Stimulated activated CD8-positive, alpha-beta memory T cell treated with anti-CD3 and anti-CD28 coated beads, Interleukin-4, amount 100 ng/mL, for 24 hours (primary cell): ENCODE data around the gene LGALS13.
A peak's percentile ranks its signal among the peaks of the same experiment; 100 is the strongest.
"Not testable (repeated sequence)": the region's sequence is repeated elsewhere in the genome, so short reads cannot be mapped to it uniquely, and the experiment has no call there.

Experiments
- DNase-seq: peaks from one replicate; pipeline ENCODE4 v3.0.0-alpha.2; 2020; ENCODE audit warnings: low read depth

The LGALS13 gene

DNA sequence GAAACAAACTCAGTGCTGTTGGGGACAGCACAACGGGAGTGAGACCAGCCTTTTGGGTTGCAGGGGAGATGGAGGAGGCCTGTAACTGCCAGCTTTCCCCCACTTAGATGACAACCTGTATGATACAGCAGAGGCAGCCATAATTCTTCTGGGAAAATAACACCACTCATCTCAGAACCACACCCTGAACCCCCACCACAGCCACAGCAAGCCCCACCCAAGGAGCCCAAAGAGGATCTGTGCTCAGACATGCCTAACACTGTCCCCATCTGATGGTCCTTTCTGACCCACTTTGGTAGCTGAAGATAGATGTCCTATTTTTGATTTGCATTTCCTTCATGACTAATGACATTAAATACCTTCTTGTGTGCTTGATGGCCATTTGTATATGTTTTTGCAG lies 15.4 kb downstream of the LGALS13 start:
- no peak for DNase-seq

DNA sequence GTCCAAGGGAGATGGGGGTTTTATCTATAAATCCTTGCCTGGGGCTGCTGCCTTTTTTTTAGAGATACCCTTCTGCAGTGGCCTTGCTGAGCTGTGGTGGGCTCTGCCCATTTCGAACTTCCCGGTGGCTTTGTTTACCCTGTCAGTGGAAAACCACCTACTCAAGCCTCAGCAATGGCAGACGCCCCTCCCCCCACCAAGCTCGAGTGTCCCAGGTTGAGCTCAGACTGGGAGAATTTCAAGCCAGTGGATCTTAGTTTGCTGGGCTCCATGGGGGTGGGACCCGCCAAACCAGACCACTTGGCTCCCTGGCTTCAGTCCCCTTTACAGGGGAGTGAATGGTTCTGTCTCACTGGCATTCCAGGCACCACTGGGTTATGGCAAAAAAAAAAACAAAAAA lies 21.6 kb downstream of the LGALS13 start:
- no peak for DNase-seq

DNA sequence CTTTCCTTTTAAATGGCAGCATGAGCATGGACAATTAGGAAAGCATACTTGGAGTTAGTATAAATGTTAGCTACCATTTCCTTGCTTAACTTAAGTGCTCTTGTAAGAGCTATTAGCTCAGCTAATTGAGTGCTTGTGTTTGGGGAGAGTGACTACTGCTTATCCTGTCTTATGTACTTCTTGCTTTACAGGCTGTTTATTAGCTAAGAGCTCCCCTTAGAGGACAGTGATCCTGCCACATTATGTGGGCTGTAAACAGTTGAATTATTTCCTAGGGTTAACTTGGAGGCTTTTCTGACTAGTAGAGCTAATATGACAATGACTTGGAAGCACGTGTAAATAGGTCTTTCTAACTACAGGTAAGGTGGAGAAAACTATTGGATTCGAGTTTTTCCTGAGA lies 25.3 kb downstream of the LGALS13 start:
- not testable (repeated sequence) for DNase-seq

DNA sequence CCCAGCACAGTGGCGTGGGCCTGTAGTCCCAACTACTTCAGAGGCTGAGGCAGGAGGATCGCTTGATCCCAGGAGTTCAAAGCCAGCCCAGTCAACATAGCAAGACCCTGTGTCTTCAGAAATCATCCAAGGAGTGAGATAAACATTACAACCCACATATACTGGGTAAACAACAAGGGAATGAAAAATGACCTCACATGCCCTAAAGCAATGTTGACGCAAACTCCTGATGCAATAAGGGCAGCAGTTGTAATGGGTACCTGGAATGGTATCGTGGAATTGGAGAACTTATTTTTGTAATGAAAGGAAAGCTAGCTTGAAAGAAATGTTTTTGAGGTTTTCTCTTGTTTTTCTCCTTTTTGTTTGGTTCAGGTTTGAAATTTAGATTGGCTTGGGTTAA lies 28.9 kb downstream of the LGALS13 start:
- no peak for DNase-seq

DNA sequence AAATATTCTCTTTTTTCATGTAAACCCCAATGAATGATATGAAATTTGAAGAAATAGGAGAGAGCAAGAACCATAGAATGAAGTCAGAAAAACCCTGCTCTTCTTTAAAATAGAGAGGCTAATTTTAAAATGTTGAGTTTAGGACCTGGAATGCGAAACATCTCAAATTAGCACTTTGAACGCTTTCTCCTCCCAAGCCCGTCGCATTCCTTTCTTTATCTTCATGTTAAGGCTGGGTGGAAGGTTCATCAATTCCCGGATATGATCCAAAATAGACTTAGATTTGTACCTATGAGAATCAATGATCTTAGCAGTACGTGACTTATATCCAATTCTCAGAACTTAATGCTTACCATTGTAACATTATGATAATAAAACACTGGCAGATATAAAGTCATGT lies 29.3 kb downstream of the LGALS13 start:
- no peak for DNase-seq

DNA sequence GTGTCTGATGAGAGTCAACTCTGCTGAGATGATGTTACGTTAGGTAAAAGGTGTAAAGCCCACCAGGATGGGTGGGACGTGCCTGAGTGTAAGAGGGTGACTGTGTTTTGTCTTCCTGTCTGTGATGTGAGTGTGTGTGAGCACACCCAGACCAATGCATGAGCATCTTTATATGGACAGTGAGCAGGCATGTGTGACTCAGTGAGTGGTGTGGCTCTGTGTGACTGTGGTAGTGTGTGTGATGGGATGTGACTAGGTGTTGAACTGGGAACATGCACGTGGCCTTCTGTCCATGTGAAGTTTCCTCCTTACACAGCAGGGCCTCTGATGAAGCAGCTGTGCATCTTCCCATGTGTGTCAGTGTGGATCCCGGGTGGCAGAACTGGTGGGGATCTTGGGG lies 35.6 kb downstream of the LGALS13 start:
- DNase-seq, result no peak

DNA sequence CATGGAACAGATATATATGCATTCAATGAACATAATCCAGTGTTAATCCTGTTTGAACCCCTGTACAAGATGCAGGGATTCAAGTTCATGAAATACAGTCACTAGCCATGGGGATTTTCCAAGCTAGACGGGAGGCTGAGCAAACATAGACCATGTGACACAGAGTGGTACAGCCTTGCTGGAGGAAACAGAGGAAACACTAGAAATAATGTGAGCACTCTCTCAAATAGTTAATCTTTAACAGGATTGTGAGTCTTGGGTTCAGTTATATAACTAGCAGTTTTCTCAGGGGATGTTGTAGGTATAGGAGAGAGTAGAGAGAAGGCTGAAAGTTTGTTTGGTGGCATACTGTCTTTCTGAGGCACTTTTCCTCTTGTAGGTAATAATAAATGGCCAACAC lies 39.4 kb downstream of the LGALS13 start:
- DNase-seq, result no peak

DNA sequence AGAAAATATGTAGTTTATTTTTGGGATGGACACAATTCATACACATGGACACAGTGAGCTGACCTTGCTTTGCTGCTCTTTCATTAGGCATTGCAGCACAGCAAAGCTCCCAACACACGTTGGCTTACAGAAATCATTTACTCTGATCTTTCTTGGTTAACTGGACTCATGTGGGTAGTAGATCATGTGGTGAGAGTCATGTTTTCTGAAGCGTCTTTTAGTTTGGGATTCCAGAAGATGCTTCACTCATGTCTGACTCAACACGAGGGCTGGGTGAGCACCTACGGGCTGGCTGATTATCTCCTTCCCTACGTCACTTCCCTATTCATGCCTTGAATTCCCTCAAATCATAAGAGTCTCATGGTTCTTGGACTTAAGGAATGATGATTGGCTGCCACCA lies 41.3 kb downstream of the LGALS13 start:
- DNase-seq, result no peak

DNA sequence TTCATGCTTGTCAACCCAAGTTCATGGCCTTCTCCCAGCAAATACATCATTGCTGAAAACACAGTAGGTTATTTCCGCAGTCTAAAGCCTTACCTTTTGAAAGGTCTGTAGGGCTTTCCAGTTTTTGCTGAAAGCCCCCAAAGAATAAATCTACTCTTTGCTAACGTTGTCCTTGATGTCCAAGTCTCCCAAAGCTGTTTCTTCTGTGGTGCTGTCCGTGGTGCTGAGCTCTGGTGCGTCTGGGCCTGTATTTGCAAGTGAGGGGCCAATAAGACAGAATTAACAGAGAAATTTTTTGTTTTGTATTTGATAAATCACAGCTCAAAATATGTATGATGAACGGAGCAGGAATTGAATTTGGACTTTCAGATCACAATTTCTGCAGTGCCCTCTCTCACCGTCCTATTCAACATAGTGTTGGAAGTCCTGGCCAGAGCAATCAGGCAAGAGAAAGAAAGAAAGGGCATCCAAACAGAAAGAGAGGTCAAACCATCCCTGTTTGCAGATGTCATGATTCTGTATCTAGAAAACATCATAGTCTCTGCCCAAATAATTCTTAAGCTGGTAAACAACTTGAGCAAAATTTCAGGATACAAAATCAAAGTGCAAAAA lies 43.6 kb downstream of the LGALS13 start:
- peak; percentile 2 for DNase-seq

DNA sequence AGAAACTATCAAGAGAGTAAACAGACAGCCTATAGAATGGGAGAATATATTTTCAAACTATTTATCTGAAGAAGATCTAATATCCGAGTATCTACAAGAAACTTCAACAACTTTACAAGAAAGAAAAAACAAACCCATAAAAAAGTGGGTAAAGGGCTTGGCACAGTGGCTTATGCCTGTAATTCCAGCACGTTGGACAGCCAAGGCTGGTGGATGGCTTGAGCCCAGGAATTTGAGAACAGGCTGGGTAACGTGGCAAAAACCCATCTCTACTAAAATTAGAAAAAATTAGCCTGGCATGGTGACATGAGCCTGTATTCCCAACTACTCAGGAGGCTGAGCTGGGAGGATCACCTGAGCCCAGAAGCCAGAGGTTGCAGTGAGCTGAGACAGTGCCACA lies 45.6 kb downstream of the LGALS13 start:
- no peak for DNase-seq

DNA sequence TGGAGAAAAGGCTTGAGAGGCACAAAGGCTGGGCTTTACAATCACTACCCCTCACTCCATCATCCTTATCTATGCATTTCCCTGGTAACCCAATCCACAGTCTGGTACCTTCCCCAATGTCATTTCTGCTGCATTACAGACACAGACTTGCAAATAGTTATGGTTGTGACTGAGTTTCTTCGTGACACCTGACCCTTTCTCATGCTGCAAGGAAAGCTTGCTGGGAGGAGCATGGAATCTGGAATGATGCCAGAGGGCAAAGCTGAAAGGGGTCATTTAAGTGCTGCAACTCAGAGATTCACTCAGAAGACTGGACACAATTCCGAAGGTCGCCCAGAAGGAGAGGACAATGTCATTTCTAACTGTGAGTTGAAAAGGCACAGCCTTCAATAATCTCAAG lies 53.3 kb downstream of the LGALS13 start, which contains the start of gene LGALS16:
TSS of gene LGALS16 (plus strand) at position 301 of the 400 bp plus-strand sequence. CDS start at position 350, 49 bp downstream.
- no peak for DNase-seq
